Measurements from ENCODE around the gene TRAM2.

GRCh38 chr6:52551483-52552277 is 25.2 kb downstream of the TRAM2 start:
- TF ChIP-seq, protein P1, sequence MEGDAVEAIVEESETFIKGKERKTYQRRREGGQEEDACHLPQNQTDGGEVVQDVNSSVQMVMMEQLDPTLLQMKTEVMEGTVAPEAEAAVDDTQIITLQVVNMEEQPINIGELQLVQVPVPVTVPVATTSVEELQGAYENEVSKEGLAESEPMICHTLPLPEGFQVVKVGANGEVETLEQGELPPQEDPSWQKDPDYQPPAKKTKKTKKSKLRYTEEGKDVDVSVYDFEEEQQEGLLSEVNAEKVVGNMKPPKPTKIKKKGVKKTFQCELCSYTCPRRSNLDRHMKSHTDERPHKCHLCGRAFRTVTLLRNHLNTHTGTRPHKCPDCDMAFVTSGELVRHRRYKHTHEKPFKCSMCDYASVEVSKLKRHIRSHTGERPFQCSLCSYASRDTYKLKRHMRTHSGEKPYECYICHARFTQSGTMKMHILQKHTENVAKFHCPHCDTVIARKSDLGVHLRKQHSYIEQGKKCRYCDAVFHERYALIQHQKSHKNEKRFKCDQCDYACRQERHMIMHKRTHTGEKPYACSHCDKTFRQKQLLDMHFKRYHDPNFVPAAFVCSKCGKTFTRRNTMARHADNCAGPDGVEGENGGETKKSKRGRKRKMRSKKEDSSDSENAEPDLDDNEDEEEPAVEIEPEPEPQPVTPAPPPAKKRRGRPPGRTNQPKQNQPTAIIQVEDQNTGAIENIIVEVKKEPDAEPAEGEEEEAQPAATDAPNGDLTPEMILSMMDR (IDR thresholded peaks at IDR 0.05): no peak
- no peak for TF ChIP-seq POLR2A (IDR thresholded peaks at IDR 0.05)

Data from adrenal gland (tissue), 5 donors.